Measurements from ENCODE around the gene SF3B6.

SF3B6 gene

DNA sequence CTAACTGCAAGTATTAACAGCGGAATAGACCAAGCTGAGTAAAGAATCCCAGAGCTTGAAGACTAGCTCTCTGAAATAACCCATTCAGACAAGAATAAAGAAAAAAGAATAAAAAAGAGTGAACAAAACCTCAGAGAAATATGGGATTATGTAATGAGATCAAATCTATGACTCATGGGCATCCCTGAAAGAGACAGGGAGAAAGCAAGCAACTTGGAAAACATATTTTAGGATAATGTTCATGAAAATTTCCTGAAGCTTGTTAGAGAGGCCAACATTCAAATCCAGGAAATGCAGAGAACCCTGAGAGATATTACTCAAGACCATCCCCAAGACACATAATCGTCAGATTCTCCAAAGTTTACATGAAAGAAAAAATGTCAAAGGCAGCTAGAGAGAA, 29.7 kb upstream of the SF3B6 start:
- no peak overlapping the region for H3K27ac ChIP-seq (replicated peaks)
- TF ChIP-seq, protein P1, sequence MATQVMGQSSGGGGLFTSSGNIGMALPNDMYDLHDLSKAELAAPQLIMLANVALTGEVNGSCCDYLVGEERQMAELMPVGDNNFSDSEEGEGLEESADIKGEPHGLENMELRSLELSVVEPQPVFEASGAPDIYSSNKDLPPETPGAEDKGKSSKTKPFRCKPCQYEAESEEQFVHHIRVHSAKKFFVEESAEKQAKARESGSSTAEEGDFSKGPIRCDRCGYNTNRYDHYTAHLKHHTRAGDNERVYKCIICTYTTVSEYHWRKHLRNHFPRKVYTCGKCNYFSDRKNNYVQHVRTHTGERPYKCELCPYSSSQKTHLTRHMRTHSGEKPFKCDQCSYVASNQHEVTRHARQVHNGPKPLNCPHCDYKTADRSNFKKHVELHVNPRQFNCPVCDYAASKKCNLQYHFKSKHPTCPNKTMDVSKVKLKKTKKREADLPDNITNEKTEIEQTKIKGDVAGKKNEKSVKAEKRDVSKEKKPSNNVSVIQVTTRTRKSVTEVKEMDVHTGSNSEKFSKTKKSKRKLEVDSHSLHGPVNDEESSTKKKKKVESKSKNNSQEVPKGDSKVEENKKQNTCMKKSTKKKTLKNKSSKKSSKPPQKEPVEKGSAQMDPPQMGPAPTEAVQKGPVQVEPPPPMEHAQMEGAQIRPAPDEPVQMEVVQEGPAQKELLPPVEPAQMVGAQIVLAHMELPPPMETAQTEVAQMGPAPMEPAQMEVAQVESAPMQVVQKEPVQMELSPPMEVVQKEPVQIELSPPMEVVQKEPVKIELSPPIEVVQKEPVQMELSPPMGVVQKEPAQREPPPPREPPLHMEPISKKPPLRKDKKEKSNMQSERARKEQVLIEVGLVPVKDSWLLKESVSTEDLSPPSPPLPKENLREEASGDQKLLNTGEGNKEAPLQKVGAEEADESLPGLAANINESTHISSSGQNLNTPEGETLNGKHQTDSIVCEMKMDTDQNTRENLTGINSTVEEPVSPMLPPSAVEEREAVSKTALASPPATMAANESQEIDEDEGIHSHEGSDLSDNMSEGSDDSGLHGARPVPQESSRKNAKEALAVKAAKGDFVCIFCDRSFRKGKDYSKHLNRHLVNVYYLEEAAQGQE (IDR thresholded peaks at IDR 0.05; ENCODE audit: insufficient replicate concordance, low read depth), result no peak
- no peak for TF ChIP-seq GABPA (IDR thresholded peaks at IDR 0.05; ENCODE audit: low read depth)
- TF ChIP-seq POLR2AphosphoS5 (IDR thresholded peaks at IDR 0.05; ENCODE audit: low read depth), result no peak
- no peak overlapping the region for H3K4me3 ChIP-seq (replicated peaks; ENCODE audit: insufficient read depth, low read length)
- DNase-seq (ENCODE audit: low read depth in 1 of 2, low spot score in 1 of 2), result no peak
- no peaks in the 10 kb centered on the region for H3K27me3 ChIP-seq (ENCODE audit: insufficient read depth, poor library complexity, severe bottlenecking)

DNA sequence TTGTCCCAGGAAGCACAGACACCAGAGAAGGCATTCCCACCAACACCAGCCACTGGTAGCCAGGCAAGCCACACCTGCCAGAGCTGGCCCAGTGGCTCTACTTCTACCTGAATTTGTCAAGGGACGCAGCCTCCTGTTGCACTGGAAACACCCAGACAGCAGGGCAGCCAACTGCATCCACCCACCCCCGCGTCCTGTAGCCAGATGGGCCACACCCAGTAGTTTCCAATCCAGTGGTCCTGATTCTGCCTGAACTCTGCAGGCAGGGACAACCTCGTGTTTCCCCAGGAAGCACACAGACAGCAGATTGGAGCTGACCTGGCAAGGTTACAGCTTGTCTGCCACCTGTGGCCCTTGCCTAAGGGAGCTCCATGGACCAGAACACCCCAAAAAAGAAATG, 28.8 kb upstream of the SF3B6 start:
- DNase-seq (ENCODE audit: low read depth in 1 of 2, low spot score in 1 of 2), result no peak
- Histone ChIP-seq H3K27me3 (ENCODE audit: insufficient read depth, poor library complexity, severe bottlenecking) (no peaks in the 10 kb centered on the region), H3K4me3 (replicated peaks; ENCODE audit: insufficient read depth, low read length) (no peak overlapping the region), H3K27ac (replicated peaks) (no peak overlapping the region)
- TF ChIP-seq SPI1 (IDR thresholded peaks at IDR 0.05; ENCODE audit: borderline replicate concordance, low read depth) (no peak), GABPA (IDR thresholded peaks at IDR 0.05; ENCODE audit: low read depth) (no peak), POLR2AphosphoS5 (IDR thresholded peaks at IDR 0.05; ENCODE audit: low read depth) (no peak)
- TF ChIP-seq, protein P1 (IDR thresholded peaks at IDR 0.05; ENCODE audit: insufficient replicate concordance, low read depth), result no peak
- TF ChIP-seq, protein P2, sequence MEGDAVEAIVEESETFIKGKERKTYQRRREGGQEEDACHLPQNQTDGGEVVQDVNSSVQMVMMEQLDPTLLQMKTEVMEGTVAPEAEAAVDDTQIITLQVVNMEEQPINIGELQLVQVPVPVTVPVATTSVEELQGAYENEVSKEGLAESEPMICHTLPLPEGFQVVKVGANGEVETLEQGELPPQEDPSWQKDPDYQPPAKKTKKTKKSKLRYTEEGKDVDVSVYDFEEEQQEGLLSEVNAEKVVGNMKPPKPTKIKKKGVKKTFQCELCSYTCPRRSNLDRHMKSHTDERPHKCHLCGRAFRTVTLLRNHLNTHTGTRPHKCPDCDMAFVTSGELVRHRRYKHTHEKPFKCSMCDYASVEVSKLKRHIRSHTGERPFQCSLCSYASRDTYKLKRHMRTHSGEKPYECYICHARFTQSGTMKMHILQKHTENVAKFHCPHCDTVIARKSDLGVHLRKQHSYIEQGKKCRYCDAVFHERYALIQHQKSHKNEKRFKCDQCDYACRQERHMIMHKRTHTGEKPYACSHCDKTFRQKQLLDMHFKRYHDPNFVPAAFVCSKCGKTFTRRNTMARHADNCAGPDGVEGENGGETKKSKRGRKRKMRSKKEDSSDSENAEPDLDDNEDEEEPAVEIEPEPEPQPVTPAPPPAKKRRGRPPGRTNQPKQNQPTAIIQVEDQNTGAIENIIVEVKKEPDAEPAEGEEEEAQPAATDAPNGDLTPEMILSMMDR (IDR thresholded peaks at IDR 0.05; ENCODE audit: insufficient read depth, low read length), result no peak

DNA sequence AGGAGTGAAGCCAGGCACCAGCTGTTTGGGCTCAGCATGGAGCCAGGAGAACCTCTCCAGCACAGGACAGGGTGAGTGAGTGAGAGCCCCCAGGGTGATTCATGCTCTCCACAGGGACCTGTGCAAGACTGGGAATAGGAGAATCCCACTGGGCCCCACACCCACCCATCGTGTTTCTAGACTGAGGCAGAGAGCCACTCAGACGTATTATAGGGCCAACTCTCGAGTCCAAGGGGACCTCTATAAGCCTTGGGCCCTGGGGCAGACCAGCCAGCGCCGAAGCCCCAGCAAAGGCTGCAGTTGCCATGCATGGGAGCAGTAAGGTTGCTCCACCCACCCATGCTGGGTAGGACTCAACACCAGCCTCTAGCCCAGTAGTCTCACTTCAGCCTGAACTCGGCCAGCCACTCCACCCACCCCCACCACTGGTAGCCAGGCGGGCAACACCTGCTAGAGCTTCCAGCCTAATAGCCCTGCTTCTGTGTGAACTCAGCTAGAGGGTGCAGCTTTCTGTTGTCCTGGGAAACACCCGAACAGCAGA, 28.1 kb upstream of the SF3B6 start:
- H3K4me3 ChIP-seq (replicated peaks; ENCODE audit: insufficient read depth, low read length), result no peak overlapping the region
- TF ChIP-seq, protein P1 (IDR thresholded peaks at IDR 0.05; ENCODE audit: insufficient replicate concordance, low read depth), result no peak
- H3K27ac ChIP-seq (replicated peaks), result no peak overlapping the region
- DNase-seq (ENCODE audit: low read depth in 1 of 2, low spot score in 1 of 2), result no peak
- H3K27me3 ChIP-seq (ENCODE audit: insufficient read depth, poor library complexity, severe bottlenecking), result no peaks in the 10 kb centered on the region

DNA sequence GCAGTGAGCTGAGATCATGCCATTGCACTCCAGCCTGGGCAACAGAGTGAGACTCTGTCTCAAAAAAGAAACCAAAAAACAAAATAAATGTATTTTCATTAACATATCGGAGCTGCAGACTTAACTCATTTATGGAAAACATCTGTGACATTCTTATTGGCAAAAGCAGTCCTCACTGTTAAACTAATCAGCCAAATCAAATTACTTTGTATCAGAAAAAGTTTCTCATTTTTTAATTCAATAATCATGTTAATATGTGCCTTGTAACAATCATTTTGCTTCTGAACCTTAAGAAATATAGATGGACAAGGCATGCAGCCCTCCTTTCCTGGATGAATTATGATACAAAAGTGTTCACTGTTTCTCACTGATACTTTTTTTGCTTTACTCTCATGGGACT, 26.6 kb upstream of the SF3B6 start:
- TF ChIP-seq SPI1 (IDR thresholded peaks at IDR 0.05; ENCODE audit: borderline replicate concordance, low read depth), result no peak
- TF ChIP-seq, protein P2 (IDR thresholded peaks at IDR 0.05; ENCODE audit: insufficient read depth, low read length), result no peak
- TF ChIP-seq, protein P1 (IDR thresholded peaks at IDR 0.05; ENCODE audit: insufficient replicate concordance, low read depth), result no peak
- no peak for TF ChIP-seq POLR2AphosphoS5 (IDR thresholded peaks at IDR 0.05; ENCODE audit: low read depth)
- TF ChIP-seq GABPA (IDR thresholded peaks at IDR 0.05; ENCODE audit: low read depth), result no peak

More for the DNA sequence above, 26.6 kb upstream of the SF3B6 start:
- no peak for DNase-seq (ENCODE audit: low read depth in 1 of 2, low spot score in 1 of 2)
- no peaks in the 10 kb centered on the region for H3K27me3 ChIP-seq (ENCODE audit: insufficient read depth, poor library complexity, severe bottlenecking)
- H3K4me3 ChIP-seq (replicated peaks; ENCODE audit: insufficient read depth, low read length), result no peak overlapping the region
- H3K27ac ChIP-seq (replicated peaks), result no peak overlapping the region

Measured in HL-60 (cell line).